ENCODE measurements around the gene CAST.

DNA sequence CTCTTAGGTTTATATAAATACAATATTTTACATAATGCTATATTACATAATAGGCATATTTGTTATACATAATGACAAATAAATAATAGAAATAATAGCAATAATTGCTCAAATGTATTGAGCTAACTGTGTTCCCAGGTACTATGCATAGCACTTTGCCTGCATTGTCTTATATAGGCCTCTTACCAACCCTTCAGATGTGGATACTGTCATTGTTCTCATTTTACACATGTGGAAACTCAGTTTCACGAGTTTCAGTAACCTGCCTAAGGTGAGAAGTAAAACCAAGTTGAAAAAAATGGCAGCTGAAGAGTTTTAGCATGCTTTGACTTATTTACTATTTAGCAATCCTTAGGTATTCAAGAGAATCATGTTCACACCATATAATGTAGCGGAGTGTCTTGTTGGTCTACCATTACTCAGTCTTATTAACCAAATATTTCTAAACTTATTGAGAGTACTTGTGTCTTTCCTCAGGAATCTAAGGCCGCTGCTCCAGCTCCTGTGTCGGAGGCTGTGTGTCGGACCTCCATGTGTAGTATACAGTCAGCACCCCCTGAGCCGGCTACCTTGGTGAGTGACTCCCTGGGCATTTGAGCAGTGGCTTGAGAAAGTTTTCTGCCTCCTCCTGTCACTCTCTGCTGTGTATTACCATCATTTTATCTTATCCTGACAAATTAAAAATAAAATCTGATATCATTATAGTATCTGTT, 88.1 kb downstream of the CAST start:
- TF ChIP-seq, protein P1, sequence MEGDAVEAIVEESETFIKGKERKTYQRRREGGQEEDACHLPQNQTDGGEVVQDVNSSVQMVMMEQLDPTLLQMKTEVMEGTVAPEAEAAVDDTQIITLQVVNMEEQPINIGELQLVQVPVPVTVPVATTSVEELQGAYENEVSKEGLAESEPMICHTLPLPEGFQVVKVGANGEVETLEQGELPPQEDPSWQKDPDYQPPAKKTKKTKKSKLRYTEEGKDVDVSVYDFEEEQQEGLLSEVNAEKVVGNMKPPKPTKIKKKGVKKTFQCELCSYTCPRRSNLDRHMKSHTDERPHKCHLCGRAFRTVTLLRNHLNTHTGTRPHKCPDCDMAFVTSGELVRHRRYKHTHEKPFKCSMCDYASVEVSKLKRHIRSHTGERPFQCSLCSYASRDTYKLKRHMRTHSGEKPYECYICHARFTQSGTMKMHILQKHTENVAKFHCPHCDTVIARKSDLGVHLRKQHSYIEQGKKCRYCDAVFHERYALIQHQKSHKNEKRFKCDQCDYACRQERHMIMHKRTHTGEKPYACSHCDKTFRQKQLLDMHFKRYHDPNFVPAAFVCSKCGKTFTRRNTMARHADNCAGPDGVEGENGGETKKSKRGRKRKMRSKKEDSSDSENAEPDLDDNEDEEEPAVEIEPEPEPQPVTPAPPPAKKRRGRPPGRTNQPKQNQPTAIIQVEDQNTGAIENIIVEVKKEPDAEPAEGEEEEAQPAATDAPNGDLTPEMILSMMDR (IDR thresholded peaks at IDR 0.05), result no peak
- no peak for TF ChIP-seq POLR2A (IDR thresholded peaks at IDR 0.05)
